ENCODE results near the gene DUSP22.

The DUSP22 gene

DNA sequence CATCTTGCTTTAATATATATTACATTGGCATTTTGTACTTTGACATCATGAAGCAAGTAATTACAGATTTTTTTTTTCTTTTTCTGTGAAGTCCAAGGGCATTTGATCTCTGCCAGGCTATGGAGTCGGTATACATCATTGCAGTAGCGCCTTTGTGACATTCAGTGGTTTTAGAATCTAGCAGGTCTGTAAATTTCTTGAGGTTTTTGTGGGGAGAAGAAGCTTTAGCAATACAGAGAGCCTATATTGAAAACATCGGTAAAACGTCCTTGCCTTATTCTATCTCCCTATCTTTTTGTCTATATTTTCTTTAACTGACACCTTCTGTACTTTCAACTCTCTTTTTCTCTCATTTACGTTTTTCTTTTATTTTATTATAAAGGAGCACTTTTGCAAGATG, 47.2 kb downstream of the DUSP22 start:
- no peak for DNase-seq (ENCODE audit: low read depth)

DNA sequence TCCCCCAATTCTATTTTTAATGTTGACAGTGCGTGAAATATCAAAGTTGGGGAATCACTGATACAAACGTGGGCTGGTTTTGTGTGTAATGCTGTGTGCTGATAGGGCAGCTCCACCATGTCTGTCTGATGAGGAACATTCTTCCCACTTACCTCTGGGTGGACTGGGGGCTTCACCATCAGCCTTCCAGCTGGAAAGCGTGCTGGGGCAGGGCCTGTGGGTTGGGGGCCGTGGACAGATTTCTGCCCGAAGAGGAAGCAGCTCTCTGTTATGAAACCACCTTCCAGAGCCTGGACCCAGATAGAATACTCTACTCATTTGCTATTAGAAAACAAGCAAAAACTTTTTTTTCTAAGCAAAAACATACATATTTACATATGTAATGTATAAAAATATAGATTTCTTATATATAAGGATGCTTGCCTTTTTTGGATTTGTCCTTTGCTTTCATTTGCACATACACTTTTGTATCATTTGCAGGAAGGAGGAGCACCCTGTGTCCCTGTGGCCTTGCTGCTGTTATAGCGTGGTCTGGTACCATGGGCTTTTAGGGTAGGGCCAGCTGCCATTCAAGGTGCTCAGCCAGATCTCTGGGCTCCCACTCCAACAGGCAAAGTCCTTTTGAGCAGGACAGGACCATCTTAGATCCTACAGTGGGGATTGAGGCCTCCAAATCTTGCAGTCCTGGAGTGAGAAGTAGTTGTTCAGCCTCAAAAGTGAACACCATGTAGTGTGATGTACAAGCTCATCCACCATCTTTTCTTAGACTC, 48.1 kb downstream of the DUSP22 start:
- DNase-seq (ENCODE audit: low read depth): no peak

DNA sequence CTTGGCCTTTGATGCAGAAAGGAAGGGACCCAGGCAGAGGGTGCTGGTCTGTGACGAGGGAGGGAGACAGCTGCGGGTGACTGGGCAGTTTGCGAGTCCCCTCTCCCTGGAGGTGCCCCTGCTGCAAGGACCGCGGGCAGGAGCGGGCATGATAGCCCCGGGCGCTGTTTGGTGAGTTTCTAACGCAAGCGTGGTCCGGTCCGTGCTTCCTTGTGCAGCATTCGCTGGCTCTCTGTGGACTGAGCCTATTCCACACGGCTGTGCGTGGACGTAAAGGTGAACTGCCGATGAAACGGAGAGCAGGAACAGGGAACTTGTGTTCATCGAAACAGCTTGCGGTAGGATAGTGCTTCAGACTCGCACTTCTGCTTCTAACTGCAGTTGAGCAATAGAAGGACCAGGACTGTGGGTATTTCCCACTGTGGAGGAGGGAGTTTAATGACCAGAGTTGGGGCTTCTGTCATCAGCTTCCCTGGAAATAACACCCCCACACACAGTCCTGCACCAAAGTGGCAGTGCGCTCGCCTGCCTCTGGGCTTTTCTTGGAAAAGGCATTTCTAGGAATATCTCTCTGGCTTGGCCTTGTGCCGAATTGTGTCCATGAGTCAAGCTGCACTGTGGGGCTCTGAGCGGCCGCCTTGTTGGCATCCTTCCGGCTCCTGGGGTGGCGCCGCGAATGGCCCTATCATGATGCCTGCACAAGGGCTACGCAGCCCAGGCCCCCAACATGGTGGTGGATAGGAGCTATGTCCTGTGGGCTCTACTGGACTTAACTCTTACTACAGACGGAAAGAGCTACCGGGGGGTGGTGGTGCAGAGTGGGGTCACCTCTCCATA, 48.9 kb downstream of the DUSP22 start:
- DNase-seq (ENCODE audit: low read depth): no peak

DNA sequence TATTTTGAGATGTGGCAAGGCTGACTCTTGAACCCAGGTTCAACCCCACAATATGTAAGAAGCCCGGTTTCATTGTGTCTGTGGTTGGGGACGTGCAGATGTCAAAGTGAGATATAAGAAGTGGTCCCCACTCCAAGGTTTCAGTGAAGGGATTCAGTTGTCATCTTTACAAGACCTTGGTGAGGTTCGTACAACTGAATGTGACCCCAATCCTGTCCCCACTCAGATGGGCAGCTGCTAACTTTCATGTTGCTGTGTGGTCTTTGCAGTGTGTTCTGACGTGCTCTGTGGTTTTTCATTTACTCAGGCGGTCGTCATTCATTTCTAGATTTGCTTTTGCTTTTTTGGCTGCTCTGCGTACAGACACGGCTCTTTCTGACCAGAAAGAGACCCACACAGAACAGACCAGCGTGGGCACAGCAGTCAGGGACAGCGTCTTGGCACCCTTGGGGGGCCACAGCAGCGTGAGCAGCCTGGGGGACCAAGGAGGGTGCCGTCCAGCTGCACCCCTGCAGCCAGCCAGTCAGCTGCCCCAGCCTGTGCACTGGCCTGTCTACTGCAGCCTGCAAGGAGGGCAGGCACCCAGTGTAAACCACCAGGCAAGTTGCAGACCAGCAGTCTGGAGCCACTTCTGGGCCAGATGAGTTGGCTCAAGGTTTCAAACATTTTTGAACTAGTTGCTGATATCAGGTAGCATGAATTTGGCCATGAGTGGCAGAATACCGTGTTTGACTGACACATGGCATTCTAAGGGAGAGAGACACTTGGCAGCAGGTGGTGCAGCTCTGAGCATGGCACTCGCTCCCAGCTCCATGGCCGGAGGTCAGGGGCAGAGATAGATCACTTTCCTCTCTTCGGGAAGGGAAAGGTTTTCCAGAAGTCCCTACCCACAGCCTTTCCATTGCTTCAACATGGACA, 49.9 kb downstream of the DUSP22 start:
- DNase-seq (ENCODE audit: low read depth): no peak

- DNase-seq (ENCODE audit: low read depth): no peak
Measured at GRCh38 chr6:342832-343179, 50.5 kb downstream of the DUSP22 start.

GRCh38 chr6:343226-343935, 51.1 kb downstream of the DUSP22 start:
- DNase-seq (ENCODE audit: low read depth): no peak

DNA sequence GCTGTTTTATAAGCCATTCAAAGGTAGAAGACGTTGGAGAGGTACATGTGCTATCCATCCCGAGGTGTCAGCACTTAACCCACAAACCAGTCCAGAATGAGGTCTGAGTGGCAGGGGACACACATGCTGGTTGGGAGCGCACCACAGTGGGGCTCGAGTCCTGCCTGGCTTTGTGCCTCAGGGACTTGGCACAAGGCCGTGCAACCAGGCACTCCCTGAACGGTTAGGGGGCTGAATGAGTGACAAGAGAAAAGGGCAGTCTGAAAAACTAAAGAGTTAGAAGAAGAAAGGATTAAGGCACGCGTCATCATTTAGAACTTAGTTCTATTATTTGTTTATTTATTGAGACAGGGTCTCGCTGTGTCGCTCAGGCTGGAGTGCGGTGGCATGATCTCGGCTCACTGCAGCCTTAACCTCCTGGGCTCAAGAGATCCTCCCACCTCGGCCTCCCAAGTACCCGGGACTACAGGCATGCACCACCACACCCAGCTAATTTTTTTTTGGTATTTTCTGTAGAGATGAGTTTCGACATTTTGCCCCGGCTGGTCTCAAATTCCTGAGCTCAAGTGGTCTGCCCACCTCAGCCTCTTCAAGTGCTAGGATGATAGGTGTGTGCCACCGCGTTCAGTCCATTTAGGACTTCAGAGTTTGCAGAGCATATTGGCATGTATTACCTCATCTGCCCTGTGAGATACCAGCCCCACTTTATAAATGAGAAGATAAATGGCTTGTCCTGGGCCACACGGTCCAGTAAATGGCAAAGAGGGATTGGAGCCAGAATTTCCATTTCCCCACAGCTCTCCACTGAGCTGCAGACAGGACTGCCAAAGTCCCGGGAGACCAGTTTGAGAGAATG, 51.9 kb downstream of the DUSP22 start:
- no peak for DNase-seq (ENCODE audit: low read depth)

DNA sequence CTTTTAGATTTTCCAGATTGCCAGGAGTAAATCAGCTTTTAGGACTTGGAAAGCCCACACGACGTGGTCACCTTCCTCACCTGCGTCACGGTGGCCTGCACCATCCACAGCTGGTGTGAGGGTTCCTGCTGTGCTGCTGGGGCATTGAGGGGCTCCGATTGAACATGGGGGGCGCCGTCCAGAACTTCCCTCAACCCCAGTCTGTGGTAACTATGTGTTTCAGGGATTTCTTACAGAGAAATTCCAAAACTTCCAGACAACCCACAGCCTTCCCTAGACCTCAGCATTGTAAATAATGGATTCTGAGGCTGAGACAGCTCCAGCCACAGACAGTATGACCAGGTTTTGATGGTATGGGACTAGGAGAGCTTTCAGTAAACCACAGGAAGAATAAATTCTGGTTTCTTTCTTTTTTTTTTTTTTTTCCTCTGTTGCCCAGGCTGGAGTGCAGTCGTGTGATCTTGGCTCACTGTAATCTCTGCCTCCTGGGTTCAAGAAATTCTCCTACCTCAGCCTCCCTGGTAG, 52.6 kb downstream of the DUSP22 start:
- no peak for DNase-seq (ENCODE audit: low read depth)

- DNase-seq (ENCODE audit: low read depth): no peak
Measured at GRCh38 chr6:345747-346385, 53.6 kb downstream of the DUSP22 start.

DNA sequence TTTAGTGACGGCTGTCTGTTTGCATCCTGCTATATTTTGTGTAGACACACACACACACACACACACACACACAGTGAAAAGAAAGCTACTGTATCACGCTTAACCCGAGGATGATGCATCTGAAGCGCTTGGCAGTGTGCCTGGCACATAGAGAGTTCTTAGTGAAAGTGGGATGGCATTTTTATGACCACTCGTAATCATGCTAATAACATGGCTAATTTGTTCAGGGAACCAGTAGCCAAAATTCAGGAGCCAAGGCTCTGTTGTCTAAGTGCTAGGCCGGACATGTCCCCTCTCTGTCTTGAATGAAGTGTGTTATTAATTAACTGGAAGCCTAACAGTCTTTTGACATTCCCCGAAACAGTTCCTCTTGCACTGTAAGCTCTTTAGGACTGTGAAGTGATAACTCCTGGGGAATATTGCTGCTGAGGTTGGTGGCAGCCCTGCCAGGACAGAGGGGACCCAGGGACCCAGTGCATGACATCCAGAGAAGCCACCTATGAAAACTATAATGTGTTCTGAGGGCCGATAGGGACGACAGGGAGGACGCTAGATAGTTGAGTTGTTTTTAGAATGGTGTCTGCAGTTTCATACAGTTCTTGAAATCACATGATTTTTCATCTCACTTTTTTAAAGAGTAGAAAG, 54.2 kb downstream of the DUSP22 start:
- no peak for DNase-seq (ENCODE audit: low read depth)

DNA sequence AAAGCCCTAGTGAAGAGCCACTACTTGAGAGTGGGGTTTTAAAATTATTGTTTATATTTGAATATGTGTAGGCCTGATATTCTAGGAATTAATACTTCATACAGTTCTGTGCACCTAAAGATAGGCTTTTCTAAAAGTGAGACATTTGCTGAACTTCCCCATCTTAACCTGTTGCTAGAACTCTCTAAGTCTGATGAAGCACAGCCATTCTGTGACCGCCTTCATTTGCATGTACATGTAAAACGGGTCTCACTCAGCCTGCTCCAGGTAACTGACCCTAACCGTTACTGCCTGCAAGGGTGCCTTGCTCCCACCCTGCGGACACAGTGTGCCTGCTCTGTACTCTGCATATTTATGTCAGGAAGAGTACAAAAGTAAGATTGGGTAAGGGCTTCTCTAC, 54.9 kb downstream of the DUSP22 start:
- no peak for DNase-seq (ENCODE audit: low read depth)

GRCh38 chr6:347951-348859, 55.9 kb downstream of the DUSP22 start:
- DNase-seq (ENCODE audit: low read depth): no peak

- DNase-seq (ENCODE audit: low read depth): no peak
Measured at GRCh38 chr6:348860-349396, 56.6 kb downstream of the DUSP22 start.

DNA sequence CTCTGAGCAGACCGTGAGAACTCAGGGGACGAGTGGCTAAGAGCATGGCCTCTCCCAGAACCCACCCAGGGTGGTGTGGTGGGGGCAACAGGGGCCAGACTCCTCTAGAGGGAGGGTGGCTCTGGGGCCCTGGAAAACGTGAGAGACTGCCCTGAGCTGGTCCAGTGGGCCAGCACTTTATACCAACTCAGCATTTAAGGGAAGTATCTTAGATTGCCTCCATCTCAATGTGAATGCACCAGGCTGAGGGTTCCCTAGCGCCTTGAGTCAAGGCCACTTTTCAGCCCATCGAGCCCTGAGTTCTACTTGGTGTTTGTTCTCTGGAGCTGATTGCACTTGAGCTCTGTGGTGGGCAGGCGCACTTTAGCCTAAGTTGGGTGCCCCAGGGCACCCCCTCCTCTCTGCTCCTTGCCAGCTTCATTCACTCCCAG, 57.2 kb downstream of the DUSP22 start:
- DNase-seq (ENCODE audit: low read depth): no peak

DNA sequence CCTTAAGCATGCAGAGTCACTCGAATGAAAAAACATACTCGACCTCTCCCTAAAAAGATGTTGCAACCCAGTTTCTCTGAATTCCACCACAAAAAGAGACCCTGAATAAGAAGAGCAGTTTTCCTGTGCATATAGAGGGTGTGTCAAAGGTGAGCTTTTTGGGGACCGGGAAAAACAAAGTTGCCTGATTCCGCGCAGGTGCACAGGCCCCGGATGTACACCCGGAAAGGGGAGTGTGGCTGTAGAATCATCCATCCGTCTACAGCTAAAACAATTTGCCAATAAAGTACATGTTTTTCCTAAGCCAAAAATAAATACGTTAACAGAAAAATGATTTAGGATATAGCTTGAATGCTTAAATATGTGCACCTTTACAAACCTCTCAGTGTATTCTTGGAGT, 58.1 kb downstream of the DUSP22 start:
- DNase-seq (ENCODE audit: low read depth): no peak

GRCh38 chr6:351011-351866, 59.0 kb downstream of the DUSP22 start:
- no peak for DNase-seq (ENCODE audit: low read depth)

DNA sequence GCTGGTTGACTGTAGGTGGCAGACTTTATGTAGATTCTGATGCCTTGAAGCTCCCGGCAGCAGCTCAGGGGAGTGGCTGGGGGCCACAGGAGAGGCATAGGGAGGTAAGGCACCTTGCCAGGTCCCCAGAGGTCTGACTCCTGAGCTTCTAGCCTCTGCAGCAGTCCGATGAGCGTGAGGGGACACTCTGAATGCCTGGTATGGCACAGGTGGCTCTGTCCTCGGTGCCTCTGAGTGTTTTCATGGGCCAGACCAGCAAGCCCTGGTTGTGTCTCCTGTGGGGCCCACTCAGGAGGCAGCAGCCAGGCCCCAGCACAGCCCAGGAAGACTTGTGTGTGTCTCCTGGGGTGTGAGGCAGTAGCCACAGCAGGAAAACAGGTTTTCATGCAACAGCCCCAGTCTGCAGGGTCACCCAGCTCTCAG, 59.6 kb downstream of the DUSP22 start:
- no peak for DNase-seq (ENCODE audit: low read depth)
